ENCODE measurements around the gene KIAA1217.

The KIAA1217 gene

GRCh38 chr10:24569828-24570657 is 361.1 kb downstream of the KIAA1217 start:
- no peak for DNase-seq

GRCh38 chr10:24570658-24571426 is 361.9 kb downstream of the KIAA1217 start:
- DNase-seq = no peak

- no peak for DNase-seq
Measured at GRCh38 chr10:24571870-24572450, 363.0 kb downstream of the KIAA1217 start.

- DNase-seq = no peak
Measured at GRCh38 chr10:24574161-24574560, 365.2 kb downstream of the KIAA1217 start.

- no peak for DNase-seq
Measured at GRCh38 chr10:24574578-24575155, 365.7 kb downstream of the KIAA1217 start.

GRCh38 chr10:24575481-24576002 is 366.6 kb downstream of the KIAA1217 start:
- no peak for DNase-seq

- DNase-seq = no peak
Measured at GRCh38 chr10:24579448-24579847, 370.5 kb downstream of the KIAA1217 start.

GRCh38 chr10:24579906-24580305 is 371.0 kb downstream of the KIAA1217 start:
- no peak for DNase-seq

- DNase-seq = no peak
Measured at GRCh38 chr10:24589265-24589664, 380.3 kb downstream of the KIAA1217 start.

- DNase-seq = no peak
Measured at GRCh38 chr10:24590697-24591457, 381.9 kb downstream of the KIAA1217 start.

GRCh38 chr10:24596217-24596930 is 387.4 kb downstream of the KIAA1217 start:
- DNase-seq = no peak

- no peak for DNase-seq
Measured at GRCh38 chr10:24597426-24597825, 388.5 kb downstream of the KIAA1217 start.
